Measurements from ENCODE around the gene ZFPM1. TPM values are rescaled to one million over a fixed set of nuclear protein-coding genes. Genes with fewer than 3 reads are reported as not detected.

The ZFPM1 gene
- total RNA-seq, 1 donor from 2014 or later, result 5.7 TPM

DNA sequence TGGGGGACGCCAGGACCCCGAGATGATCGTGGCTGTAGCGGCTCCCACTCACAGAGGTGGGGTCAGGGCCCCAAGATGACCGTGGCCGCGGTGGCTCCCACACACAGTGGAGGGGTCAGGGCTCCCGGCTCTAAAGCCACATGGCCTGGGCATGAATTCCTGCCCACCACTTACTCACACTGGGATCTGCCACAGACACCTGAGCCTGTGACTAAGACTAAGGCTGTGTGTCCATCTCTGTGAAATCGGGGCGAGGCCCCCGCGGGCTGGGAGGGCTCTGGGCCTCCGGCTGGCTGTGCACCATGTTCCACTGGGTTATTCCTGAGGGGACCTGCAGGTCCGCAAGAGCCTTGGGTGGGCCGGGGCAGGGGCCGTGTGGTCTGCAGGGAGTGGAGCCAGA lies 18.5 kb downstream of the ZFPM1 start:
- Mint-ChIP-seq H3K9me3 (ENCODE audit: unreplicated experiment) (no peaks in the 10 kb centered on the region), H3K4me3 (ENCODE audit: unreplicated experiment) (no peak overlapping the region), H3K4me1 (ENCODE audit: unreplicated experiment) (peaks cover 2% of the 10 kb centered on the region), H3K27ac (ENCODE audit: unreplicated experiment) (no peak overlapping the region), H3K27me3 (ENCODE audit: unreplicated experiment) (no peaks in the 10 kb centered on the region), H3K36me3 (ENCODE audit: unreplicated experiment) (no peaks in the 10 kb centered on the region)
- TF ChIP-seq, protein P1, sequence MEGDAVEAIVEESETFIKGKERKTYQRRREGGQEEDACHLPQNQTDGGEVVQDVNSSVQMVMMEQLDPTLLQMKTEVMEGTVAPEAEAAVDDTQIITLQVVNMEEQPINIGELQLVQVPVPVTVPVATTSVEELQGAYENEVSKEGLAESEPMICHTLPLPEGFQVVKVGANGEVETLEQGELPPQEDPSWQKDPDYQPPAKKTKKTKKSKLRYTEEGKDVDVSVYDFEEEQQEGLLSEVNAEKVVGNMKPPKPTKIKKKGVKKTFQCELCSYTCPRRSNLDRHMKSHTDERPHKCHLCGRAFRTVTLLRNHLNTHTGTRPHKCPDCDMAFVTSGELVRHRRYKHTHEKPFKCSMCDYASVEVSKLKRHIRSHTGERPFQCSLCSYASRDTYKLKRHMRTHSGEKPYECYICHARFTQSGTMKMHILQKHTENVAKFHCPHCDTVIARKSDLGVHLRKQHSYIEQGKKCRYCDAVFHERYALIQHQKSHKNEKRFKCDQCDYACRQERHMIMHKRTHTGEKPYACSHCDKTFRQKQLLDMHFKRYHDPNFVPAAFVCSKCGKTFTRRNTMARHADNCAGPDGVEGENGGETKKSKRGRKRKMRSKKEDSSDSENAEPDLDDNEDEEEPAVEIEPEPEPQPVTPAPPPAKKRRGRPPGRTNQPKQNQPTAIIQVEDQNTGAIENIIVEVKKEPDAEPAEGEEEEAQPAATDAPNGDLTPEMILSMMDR (IDR thresholded peaks at IDR 0.05), result no peak
- no peak for DNase-seq (ENCODE audit: extremely low spot score, unreplicated experiment)

- Mint-ChIP-seq H3K4me1 (ENCODE audit: unreplicated experiment) (peaks cover 2% of the 10 kb centered on the region), H3K27me3 (ENCODE audit: unreplicated experiment) (no peaks in the 10 kb centered on the region), H3K36me3 (ENCODE audit: unreplicated experiment) (no peaks in the 10 kb centered on the region), H3K9me3 (ENCODE audit: unreplicated experiment) (no peaks in the 10 kb centered on the region), H3K4me3 (ENCODE audit: unreplicated experiment) (no peak overlapping the region), H3K27ac (ENCODE audit: unreplicated experiment) (no peak overlapping the region)
- TF ChIP-seq, protein P1 (IDR thresholded peaks at IDR 0.05), result no peak
- no peak for DNase-seq (ENCODE audit: extremely low spot score, unreplicated experiment)
Measured at GRCh38 chr16:88472069-88472468, 19.0 kb downstream of the ZFPM1 start.

DNA sequence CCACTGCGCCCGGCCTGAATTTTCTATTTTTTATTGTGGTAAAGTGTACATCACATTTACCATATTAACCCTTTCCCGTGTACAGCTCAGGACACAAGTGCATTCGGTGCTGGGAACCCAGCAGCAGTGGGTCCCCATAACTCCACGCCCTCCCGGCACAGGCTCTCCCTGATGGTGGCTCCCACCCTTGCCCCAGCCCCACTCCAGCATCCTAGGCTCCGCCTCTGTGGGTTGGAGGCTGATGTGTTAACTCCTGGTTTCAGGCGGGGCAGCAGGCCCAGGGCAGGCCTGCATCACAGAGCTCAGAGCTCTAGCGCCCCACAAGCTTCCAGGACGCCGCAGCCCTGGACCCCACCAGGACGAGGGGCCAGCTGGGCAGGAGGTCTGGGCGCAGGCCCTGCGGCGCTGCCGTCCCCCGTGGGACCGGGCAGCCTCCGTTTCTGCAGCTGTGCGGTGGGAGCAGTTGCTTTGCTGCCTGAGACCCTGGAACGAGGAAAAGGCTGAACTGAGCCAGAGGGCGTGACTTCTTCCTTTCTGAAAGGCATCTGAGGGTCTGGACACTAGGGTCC lies 19.6 kb downstream of the ZFPM1 start:
- DNase-seq (ENCODE audit: extremely low spot score, unreplicated experiment), result no peak
- Mint-ChIP-seq H3K4me3 (ENCODE audit: unreplicated experiment) (no peak overlapping the region), H3K4me1 (ENCODE audit: unreplicated experiment) (peaks cover 7% of the 10 kb centered on the region), H3K36me3 (ENCODE audit: unreplicated experiment) (no peaks in the 10 kb centered on the region), H3K27ac (ENCODE audit: unreplicated experiment) (no peak overlapping the region), H3K27me3 (ENCODE audit: unreplicated experiment) (no peaks in the 10 kb centered on the region), H3K9me3 (ENCODE audit: unreplicated experiment) (no peaks in the 10 kb centered on the region)
- TF ChIP-seq, protein P1 (IDR thresholded peaks at IDR 0.05), result no peak

- no peaks in the 10 kb centered on the region for H3K27me3 Mint-ChIP-seq (ENCODE audit: unreplicated experiment)
- TF ChIP-seq, protein P1 (IDR thresholded peaks at IDR 0.05), result no peak
- H3K4me1 Mint-ChIP-seq (ENCODE audit: unreplicated experiment), result peaks cover 11% of the 10 kb centered on the region
- no peak for DNase-seq (ENCODE audit: extremely low spot score, unreplicated experiment)
- no peaks in the 10 kb centered on the region for H3K9me3 Mint-ChIP-seq (ENCODE audit: unreplicated experiment)
- no peak overlapping the region for H3K27ac Mint-ChIP-seq (ENCODE audit: unreplicated experiment)
- no peaks in the 10 kb centered on the region for H3K36me3 Mint-ChIP-seq (ENCODE audit: unreplicated experiment)
- no peak overlapping the region for H3K4me3 Mint-ChIP-seq (ENCODE audit: unreplicated experiment)
Measured at GRCh38 chr16:88473666-88474534, 20.8 kb downstream of the ZFPM1 start.

DNA sequence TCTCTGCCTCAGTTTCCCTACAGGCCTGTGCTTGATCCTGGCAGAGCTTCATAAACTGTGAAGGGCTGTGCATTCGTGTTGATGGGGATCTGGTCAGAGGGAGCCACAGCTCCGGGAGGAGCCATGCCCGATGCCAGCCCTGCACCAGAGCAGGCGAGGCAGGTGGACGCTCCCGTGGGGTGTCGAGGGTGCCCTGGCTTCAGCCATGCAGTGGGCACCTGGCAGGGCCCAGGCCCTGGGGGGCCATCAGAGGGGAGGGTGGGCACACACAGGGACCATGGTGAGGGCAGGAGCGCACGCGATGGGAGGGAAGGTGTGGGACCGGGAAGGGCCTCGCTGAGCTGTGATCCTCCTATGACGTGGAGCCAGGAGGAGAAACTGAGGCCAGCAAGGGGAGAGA lies 22.0 kb downstream of the ZFPM1 start:
- H3K9me3 Mint-ChIP-seq (ENCODE audit: unreplicated experiment), result no peaks in the 10 kb centered on the region
- no peaks in the 10 kb centered on the region for H3K27me3 Mint-ChIP-seq (ENCODE audit: unreplicated experiment)
- TF ChIP-seq, protein P1 (IDR thresholded peaks at IDR 0.05), result no peak
- peaks cover 11% of the 10 kb centered on the region for H3K4me1 Mint-ChIP-seq (ENCODE audit: unreplicated experiment)
- H3K4me3 Mint-ChIP-seq (ENCODE audit: unreplicated experiment), result no peak overlapping the region
- no peak overlapping the region for H3K27ac Mint-ChIP-seq (ENCODE audit: unreplicated experiment)
- no peak for DNase-seq (ENCODE audit: extremely low spot score, unreplicated experiment)
- no peaks in the 10 kb centered on the region for H3K36me3 Mint-ChIP-seq (ENCODE audit: unreplicated experiment)

Data from osteocyte (in vitro differentiated cells).